HEK293 (cell line): ENCODE data around the gene S100A3.

Source experiments
- TCF7L2 ChIP-seq: IDR thresholded peaks from 2 replicates; pipeline ENCODE4 v1.6.1; 2011; ENCODE audit warnings: low read depth, mild to moderate bottlenecking, inconsistent platforms, low read length, moderate library complexity, borderline replicate concordance
- ZNF221 ChIP-seq: fragments of 450-650 bp; formaldehyde crosslinking; IDR thresholded peaks from 2 replicates; pipeline ENCODE4 v1.5.1; 2017; ENCODE audit warnings: missing biosample characterization, missing genetic modification characterization, borderline replicate concordance
- ZNF350 ChIP-seq: fragments of 450-650 bp; formaldehyde crosslinking; IDR thresholded peaks from 2 replicates; pipeline ENCODE4 v1.5.0; 2017; ENCODE audit warnings: missing biosample characterization, mild to moderate bottlenecking, missing genetic modification characterization
- ZNF623 ChIP-seq: fragments of 450-650 bp; formaldehyde crosslinking; IDR thresholded peaks from 2 replicates; pipeline ENCODE4 v1.5.1; 2016; ENCODE audit warnings: missing biosample characterization, missing genetic modification characterization

DNA sequence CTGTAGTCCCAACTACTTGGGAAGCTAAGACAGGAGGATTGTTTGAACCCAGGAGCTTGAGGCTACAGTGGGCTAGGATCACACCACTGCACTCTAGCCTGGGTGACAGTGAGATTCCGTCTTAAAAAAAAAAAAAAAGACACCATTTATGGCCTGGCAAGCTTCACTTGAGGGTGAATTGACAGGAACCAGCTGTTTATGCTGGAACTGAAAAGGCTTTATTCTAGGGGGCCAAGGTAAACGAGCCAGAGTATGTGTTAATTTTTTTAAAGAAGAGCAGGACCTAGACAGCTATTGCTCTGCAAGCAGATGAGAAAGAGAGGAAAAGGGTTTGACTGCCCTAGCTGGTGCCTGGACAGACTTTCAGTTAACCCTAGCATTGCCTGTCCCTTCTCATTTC is 50.3 kb downstream of the S100A3 start:
- TF ChIP-seq ZNF221 (tag by site-specific recombination) (no peak), ZNF623 (no peak), TCF7L2 (no peak), ZNF350 (tag by site-specific recombination) (no peak)
